ENCODE measurements around the gene NFE2. TPM values are rescaled to one million over a fixed set of nuclear protein-coding genes. Genes with fewer than 3 reads are reported as not detected.

Gene NFE2
- total RNA-seq (10 to 100 TPM in 1 of 5 experiments, 1 to 10 TPM in 1, not detected in 3; 2.0 to 23.3 TPM), polyA plus RNA-seq (under 1 TPM in 1 of 2 donors, not detected in 1; 0.61 TPM), total RNA-seq (not detected)

DNA sequence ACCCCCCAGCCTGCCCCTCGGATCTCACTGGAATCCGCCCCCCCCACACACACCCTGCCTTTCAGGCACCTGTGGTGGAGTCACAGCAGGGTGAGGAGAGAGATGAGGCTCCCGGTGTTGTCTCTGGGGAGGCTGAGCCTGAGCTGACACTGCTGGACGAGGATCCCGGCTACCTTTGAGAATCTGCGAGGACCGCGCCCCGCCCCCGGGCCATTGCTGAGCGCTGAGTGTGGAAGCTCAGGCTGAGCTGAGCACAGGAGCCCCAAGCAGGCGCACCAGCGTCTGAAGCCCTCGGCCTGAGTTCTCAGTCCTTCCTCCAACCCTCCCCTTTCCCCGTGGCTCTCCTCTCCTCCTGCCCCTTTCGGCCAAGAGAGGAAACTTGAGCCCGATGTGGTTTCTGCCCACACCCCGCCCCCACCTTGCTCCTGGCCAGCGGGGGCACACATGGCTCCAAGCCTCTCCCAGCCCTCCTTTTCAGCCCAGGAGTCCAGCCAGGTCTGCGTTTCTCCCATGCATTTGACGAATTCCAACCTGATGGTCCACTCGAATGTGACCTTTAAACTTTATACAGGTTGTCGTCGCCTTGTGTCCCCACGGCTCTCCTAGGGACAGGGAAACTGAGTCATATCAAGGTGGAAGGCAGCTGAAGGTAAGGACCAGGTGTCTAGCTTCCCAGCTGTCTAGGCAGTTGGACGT lies at the start of gene NFE2:
NFE2 (minus strand) TSS at position 284 of the 696 bp plus-strand sequence. CDS start 5,767 bp downstream, outside the sequence.
- POLR2A ChIA-PET, result interaction anchor here (0.6 to 2.2 kb wide), 3 partner anchors 12 to 33 kb away, joined by 4 to 8 read pairs (median 5); partner anchors contain the start of genes CBX5 and HNRNPA1
- Histone ChIP-seq H3K36me3 (ENCODE audit: control insufficient read depth in 2 of 3, insufficient read depth in 3 of 3, low read length in 3 of 3) (no peaks in the 10 kb centered on the region), H3K9me3 (ENCODE audit: control insufficient read depth in 2 of 3, low read length in 3 of 3) (no peaks in the 10 kb centered on the region), H3K27ac (ENCODE audit: low read depth, low read length) (no peak within 1 kb of the TSS), H3K4me3 (ENCODE audit: low read length) (no peak within 1 kb of the TSS), H3K27me3 (ENCODE audit: control insufficient read depth in 2 of 2, insufficient read depth in 2 of 2, low read length in 2 of 2) (peaks cover 9 to 19% of the 10 kb centered on the region in 2 donors), H3K4me1 (ENCODE audit: control insufficient read depth in 2 of 2, insufficient read depth in 2 of 2, low read length in 2 of 2) (peaks cover 0 to 8% of the 10 kb centered on the region in 2 donors)
- Mint-ChIP-seq H3K27me3 (peaks cover 38 to 75% (median 46%) of the 10 kb centered on the region in 5 donors), H3K4me1 (peaks cover 6 to 43% (median 16%) of the 10 kb centered on the region in 7 donors), H3K4me3 (peak within 1 kb of the TSS in 9 of 10 donors; percentile 36 to 73 (median 54)), H3K9me3 (no peaks in the 10 kb centered on the region), H3K27ac (no peak within 1 kb of the TSS), H3K36me3 (no peaks in the 10 kb centered on the region)
- DNase-seq (peak in 3 of 9 donors; percentile 25 to 48 (median 28)), ATAC-seq (peak; percentile 67)
- CTCF ChIA-PET, result interaction anchor here (1.4 kb wide), 1 partner anchor 9 kb away, joined by 4 read pairs; no protein-coding TSS in a partner anchor
- intact Hi-C loops (cut with micrococcal nuclease), result no loop called here

DNA sequence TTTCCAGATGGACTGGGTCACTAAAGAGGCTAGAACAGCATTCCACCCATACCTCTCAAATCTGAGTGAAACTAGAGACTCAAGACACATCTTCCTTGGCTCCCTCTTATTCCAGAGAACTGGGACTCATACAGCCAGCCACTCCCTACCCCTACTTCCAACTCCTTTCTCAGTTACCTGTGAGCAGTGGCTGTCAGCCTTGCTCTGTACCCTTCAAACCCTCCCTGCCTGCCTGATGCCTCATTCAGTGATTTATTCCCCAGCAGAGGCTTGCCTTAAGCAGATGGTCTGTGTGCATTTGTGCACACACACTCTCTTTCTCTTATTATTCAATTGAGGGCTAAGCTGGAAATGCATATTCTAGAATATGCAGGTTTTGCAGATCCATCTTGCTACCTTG lies 48.9 kb upstream of the NFE2 start:
- peak overlapping the region in 3 of 9 donors; percentile 4 to 62 (median 44) for H3K27ac Mint-ChIP-seq
- Histone ChIP-seq H3K36me3 (ENCODE audit: control insufficient read depth in 2 of 3, insufficient read depth in 3 of 3, low read length in 3 of 3) (peaks cover 0 to 59% (median 31%) of the 10 kb centered on the region in 3 experiments), H3K9me3 (ENCODE audit: control insufficient read depth in 2 of 3, low read length in 3 of 3) (no peaks in the 10 kb centered on the region), H3K27ac (ENCODE audit: low read depth, low read length) (no peak overlapping the region), H3K27me3 (ENCODE audit: control insufficient read depth in 2 of 2, insufficient read depth in 2 of 2, low read length in 2 of 2) (no peaks in the 10 kb centered on the region), H3K4me3 (ENCODE audit: low read length) (no peak overlapping the region), H3K4me1 (ENCODE audit: control insufficient read depth in 2 of 2, insufficient read depth in 2 of 2, low read length in 2 of 2) (peaks cover 0 to 9% of the 10 kb centered on the region in 2 donors)
- DNase-seq (no peak), ATAC-seq (no peak)
- no peaks in the 10 kb centered on the region for H3K27me3 Mint-ChIP-seq
- H3K4me1 Mint-ChIP-seq, result peaks cover 9 to 22% (median 18%) of the 10 kb centered on the region in 7 donors
- POLR2A ChIA-PET, result interaction anchor here (1.0 kb wide), 1 partner anchor 17 kb away, joined by 4 read pairs; no protein-coding TSS in a partner anchor
- CTCF ChIA-PET, result interaction anchor here (1.5 kb wide), 1 partner anchor 13 kb away, joined by 3 read pairs; no protein-coding TSS in a partner anchor
- intact Hi-C loops (cut with micrococcal nuclease), result no loop called here
- H3K4me3 Mint-ChIP-seq, result no peak overlapping the region
- peaks cover 14 to 37% (median 27%) of the 10 kb centered on the region in 5 donors for H3K36me3 Mint-ChIP-seq
- H3K9me3 Mint-ChIP-seq, result no peaks in the 10 kb centered on the region

DNA sequence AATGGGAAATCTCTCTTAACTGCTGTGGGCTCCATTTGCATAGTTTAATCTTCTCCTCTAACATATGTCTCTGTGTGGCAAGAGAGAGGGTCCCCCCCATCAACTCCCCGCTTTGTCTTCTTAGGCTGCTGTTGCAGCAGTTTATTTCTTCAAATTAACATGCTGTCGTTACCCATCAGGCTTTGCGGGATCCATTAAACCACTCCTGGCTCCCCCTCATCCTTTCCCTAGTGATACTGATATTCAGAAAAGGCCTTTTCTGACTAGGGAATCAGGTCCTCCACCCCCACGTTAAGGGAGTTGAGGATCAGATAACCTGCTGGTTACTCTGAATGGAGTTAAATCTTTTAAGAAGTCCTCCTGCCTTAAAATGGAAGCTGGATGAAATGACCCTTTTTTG lies 48.2 kb upstream of the NFE2 start:
- ChIA-PET POLR2A (no interaction called here), CTCF (interaction anchor here (1.5 kb wide), 1 partner anchor 13 kb away, joined by 3 read pairs; no protein-coding TSS in a partner anchor)
- H3K36me3 ChIP-seq (ENCODE audit: control insufficient read depth in 2 of 3, insufficient read depth in 3 of 3, low read length in 3 of 3), result peaks cover 0 to 61% (median 31%) of the 10 kb centered on the region in 3 experiments
- H3K4me3 ChIP-seq (ENCODE audit: low read length), result no peak overlapping the region
- Mint-ChIP-seq H3K4me1 (peaks cover 9 to 22% (median 18%) of the 10 kb centered on the region in 7 donors), H3K27ac (no peak overlapping the region), H3K27me3 (no peaks in the 10 kb centered on the region), H3K36me3 (peaks cover 14 to 37% (median 27%) of the 10 kb centered on the region in 5 donors), H3K9me3 (no peaks in the 10 kb centered on the region), H3K4me3 (no peak overlapping the region)
- peaks cover 0 to 9% of the 10 kb centered on the region in 2 donors for H3K4me1 ChIP-seq (ENCODE audit: control insufficient read depth in 2 of 2, insufficient read depth in 2 of 2, low read length in 2 of 2)
- no peak overlapping the region for H3K27ac ChIP-seq (ENCODE audit: low read depth, low read length)
- no peak for ATAC-seq
- H3K27me3 ChIP-seq (ENCODE audit: control insufficient read depth in 2 of 2, insufficient read depth in 2 of 2, low read length in 2 of 2), result no peaks in the 10 kb centered on the region
- no peaks in the 10 kb centered on the region for H3K9me3 ChIP-seq (ENCODE audit: control insufficient read depth in 2 of 3, low read length in 3 of 3)
- no peak for DNase-seq
- intact Hi-C loops (cut with micrococcal nuclease), result no loop called here

DNA sequence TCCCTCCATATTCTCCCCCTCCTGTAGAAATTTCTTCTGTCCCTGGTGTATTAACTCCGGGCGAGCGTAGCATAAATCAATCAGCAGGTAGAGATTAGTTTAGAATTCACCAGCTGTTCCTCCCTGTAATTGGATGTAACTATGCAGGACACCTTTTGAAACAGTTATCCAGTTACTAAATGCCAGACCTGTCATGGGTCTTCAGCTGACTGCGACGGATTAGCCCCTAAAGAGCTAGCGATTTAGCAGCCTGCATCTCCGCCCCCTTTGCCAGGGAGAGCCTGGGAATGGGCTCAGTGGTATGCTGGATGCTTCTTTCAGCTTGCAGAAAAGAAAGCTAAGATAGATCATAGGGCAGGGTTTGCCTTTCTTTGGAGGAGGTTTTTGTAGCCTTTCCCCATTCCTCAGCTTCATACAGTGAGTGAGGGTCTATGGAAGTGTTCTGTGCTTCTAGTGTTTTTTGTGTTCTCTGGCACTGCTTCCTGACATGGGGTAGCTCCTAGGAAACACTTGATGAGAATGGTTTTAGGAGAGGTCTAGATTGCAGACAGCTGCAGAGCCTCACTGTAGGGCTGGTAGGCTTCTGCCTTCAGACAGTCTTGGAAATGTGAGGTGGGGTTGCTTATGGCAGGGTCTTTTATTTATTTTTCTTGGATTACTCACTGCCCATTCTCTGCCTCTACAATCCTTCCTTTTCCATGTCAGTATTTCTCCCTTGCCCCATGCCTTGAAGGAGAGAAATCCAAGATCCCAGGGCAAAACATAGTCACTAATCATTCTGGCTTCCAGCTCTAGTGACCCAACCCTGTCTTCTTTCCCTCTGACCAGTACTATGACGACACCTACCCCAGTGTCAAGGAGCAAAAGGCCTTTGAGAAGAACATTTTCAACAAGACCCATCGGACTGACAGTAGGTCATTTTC lies 40.8 kb upstream of the NFE2 start:
- POLR2A ChIA-PET, result interaction anchor here (0.9 to 1.8 kb wide), 4 partner anchors 9 to 17 kb away, joined by 4 to 7 read pairs (median 5); no protein-coding TSS in a partner anchor
- H3K36me3 Mint-ChIP-seq, result peaks cover 4 to 41% (median 27%) of the 10 kb centered on the region in 5 donors
- DNase-seq (no peak), ATAC-seq (no peak)
- Histone ChIP-seq H3K27me3 (ENCODE audit: control insufficient read depth in 2 of 2, insufficient read depth in 2 of 2, low read length in 2 of 2) (no peaks in the 10 kb centered on the region), H3K36me3 (ENCODE audit: control insufficient read depth in 2 of 3, insufficient read depth in 3 of 3, low read length in 3 of 3) (peaks cover 19 to 53% (median 20%) of the 10 kb centered on the region in 3 experiments), H3K4me3 (ENCODE audit: low read length) (no peak overlapping the region), H3K4me1 (ENCODE audit: control insufficient read depth in 2 of 2, insufficient read depth in 2 of 2, low read length in 2 of 2) (no peaks in the 10 kb centered on the region), H3K9me3 (ENCODE audit: control insufficient read depth in 2 of 3, low read length in 3 of 3) (no peaks in the 10 kb centered on the region), H3K27ac (ENCODE audit: low read depth, low read length) (no peak overlapping the region)
- no peak overlapping the region for H3K27ac Mint-ChIP-seq
- no peaks in the 10 kb centered on the region for H3K9me3 Mint-ChIP-seq
- peaks cover 0 to 33% (median 16%) of the 10 kb centered on the region in 7 donors for H3K4me1 Mint-ChIP-seq
- intact Hi-C loops (cut with micrococcal nuclease), result no loop called here
- no peak overlapping the region for H3K4me3 Mint-ChIP-seq
- CTCF ChIA-PET, result interaction anchor here (1.1 to 1.4 kb wide), 3 partner anchors 11 to 57 kb away, joined by 3 to 5 read pairs (median 3); partner anchors contain the start of gene ZNF385A
- no peaks in the 10 kb centered on the region for H3K27me3 Mint-ChIP-seq

DNA sequence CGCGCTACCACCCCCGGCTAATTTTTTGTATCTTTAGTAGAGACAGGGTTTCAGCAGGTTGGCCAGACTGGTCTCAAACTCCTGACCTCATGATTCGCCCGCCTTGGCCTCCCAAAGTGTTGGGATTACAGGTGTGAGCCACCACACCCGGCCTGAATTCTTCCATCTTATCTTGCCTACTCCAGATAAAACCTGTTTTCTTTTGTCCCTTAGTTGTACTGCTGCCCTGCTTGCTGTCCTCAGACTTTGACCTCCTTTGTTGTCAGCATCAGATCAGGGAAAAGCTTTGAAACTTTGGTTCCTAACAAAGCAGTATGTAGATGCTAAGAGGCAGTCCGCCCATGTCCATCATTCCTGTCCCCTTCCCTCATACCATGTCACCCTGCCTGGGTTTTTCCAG lies 40.0 kb upstream of the NFE2 start:
- Mint-ChIP-seq H3K9me3 (no peaks in the 10 kb centered on the region), H3K4me1 (peaks cover 2 to 37% (median 20%) of the 10 kb centered on the region in 7 donors), H3K27me3 (no peaks in the 10 kb centered on the region), H3K36me3 (peaks cover 4 to 44% (median 29%) of the 10 kb centered on the region in 5 donors), H3K27ac (peak overlapping the region in 1 of 9 donors; percentile 26), H3K4me3 (no peak overlapping the region)
- ChIA-PET CTCF (interaction anchor here (1.1 to 1.4 kb wide), 3 partner anchors 12 to 58 kb away, joined by 3 to 5 read pairs (median 3); partner anchors contain the start of gene ZNF385A), POLR2A (interaction anchor here (0.9 to 1.8 kb wide), 3 partner anchors 12 to 18 kb away, joined by 4 to 7 read pairs (median 6); no protein-coding TSS in a partner anchor)
- peaks cover 19 to 48% (median 19%) of the 10 kb centered on the region in 3 experiments for H3K36me3 ChIP-seq (ENCODE audit: control insufficient read depth in 2 of 3, insufficient read depth in 3 of 3, low read length in 3 of 3)
- intact Hi-C loops (cut with micrococcal nuclease), result no loop called here
- no peaks in the 10 kb centered on the region for H3K27me3 ChIP-seq (ENCODE audit: control insufficient read depth in 2 of 2, insufficient read depth in 2 of 2, low read length in 2 of 2)
- H3K4me1 ChIP-seq (ENCODE audit: control insufficient read depth in 2 of 2, insufficient read depth in 2 of 2, low read length in 2 of 2), result no peaks in the 10 kb centered on the region
- ATAC-seq, result no peak
- no peak overlapping the region for H3K4me3 ChIP-seq (ENCODE audit: low read length)
- no peak for DNase-seq
- no peaks in the 10 kb centered on the region for H3K9me3 ChIP-seq (ENCODE audit: control insufficient read depth in 2 of 3, low read length in 3 of 3)
- H3K27ac ChIP-seq (ENCODE audit: low read depth, low read length), result no peak overlapping the region

Measured in naive thymus-derived CD4-positive, alpha-beta T cell (primary cell).